GM12892 (cell line): ENCODE measurements around the gene ZNF497.

Experiments
- POLR2A ChIP-seq: IDR thresholded peaks from 2 replicates; pipeline ENCODE4 v1.6.1; 2011; ENCODE audit warnings: low read depth, low read length, control low read depth
- POLR2AphosphoS5 ChIP-seq: IDR thresholded peaks from 2 replicates; pipeline ENCODE4 v1.6.1; 2011; ENCODE audit warnings: low read depth, low read length, control low read depth
- TAF1 ChIP-seq: IDR thresholded peaks from 2 replicates; pipeline ENCODE4 v1.6.1; 2011; ENCODE audit warnings: low read depth, mild to moderate bottlenecking, control low read depth, low read length, borderline replicate concordance

DNA sequence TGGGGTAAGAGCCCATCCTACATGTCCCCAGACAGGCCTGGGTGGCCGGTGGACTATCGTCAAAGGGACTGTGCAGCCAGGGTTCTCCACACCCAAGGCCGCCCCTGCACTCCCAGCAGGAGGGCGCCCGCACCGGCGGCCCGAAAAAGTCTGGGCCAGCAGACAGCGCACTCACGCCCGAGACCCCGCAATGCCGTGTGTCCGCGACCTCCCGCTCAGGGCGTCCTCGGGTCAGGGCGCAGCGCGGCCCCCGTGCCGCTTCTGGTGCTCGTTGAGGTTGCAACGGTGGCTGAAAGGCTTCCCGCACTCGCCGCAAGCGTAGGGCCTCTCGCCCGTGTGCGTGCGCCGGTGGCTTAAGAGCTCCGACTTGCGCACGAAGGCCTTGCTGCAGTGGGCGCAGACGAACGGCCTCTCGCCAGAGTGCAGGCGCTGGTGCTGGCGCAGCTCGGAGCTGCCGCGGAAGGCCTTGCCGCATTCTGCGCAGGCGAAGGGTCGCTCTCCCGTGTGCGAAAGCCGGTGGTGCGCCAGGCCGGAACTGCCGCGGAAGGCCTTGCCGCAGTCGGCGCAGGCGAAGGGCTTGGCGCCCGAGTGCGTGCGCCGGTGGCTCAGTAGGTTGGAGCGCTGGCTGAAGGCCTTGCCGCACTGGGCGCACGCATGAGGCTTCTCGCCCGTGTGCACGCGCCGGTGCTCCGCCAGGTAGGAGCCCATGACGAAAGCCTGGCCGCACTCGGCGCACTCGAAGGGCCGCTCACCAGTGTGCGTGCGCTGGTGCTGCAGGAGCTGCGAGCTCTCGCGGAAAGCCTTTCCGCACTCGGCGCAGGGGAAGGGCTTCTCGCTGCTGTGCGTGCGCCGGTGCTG, 6.4 kb downstream of the ZNF497 start:
- TF ChIP-seq POLR2A = no peak
- TF ChIP-seq TAF1 = no peak
- no peak for TF ChIP-seq POLR2AphosphoS5
